Ectodermal cell (in vitro differentiated cells): Measurements from ENCODE around the gene AHRR.

ENCODE experiments used
- H3K27ac ChIP-seq: 2 replicates; pipeline ENCODE4 v1.7.0; 2013; ENCODE audit warnings: mild to moderate bottlenecking, low read depth, low read length; ENCODE audit not compliant: insufficient read depth, poor library complexity, severe bottlenecking
- H3K27me3 ChIP-seq: 2 replicates; pipeline ENCODE4 v1.7.0; 2013; ENCODE audit warnings: mild to moderate bottlenecking, low read length; ENCODE audit not compliant: insufficient read depth, control insufficient read depth, poor library complexity, severe bottlenecking
- H3K36me3 ChIP-seq: one replicate; pipeline ENCODE4 v1.7.0; 2013; ENCODE audit warnings: low read length; ENCODE audit not compliant: control insufficient read depth, insufficient read depth
- H3K4me1 ChIP-seq: one replicate; pipeline ENCODE4 v1.7.0; 2013; ENCODE audit warnings: low read length; ENCODE audit not compliant: control insufficient read depth, insufficient read depth
- H3K4me3 ChIP-seq: 2 replicates; pipeline ENCODE4 v1.7.0; 2013; ENCODE audit warnings: low read depth, low read length, control low read depth; ENCODE audit not compliant: insufficient read depth
- H3K9me3 ChIP-seq: 2 replicates; pipeline ENCODE4 v1.7.0; 2013; ENCODE audit warnings: mild to moderate bottlenecking, low read length, moderate library complexity; ENCODE audit not compliant: control insufficient read depth
- WGBS, 2 experiments: methylation state at CpG; one replicate each; pipeline ENCODE4 v1.1.7; 2013; ENCODE audit warnings: missing lambda C conversion rate in 2 of 2; 5-methylcytosine and 5-hydroxymethylcytosine counted together

The AHRR gene

GRCh38 chr5:426392-426976, 105.0 kb downstream of the AHRR start:
- Histone ChIP-seq H3K9me3 (no peaks in the 10 kb centered on the region), H3K27ac (no peak overlapping the region), H3K4me3 (no peak overlapping the region), H3K27me3 (no peaks in the 10 kb centered on the region), H3K36me3 (no peaks in the 10 kb centered on the region), H3K4me1 (no peaks in the 10 kb centered on the region)
- WGBS, 2 experiments: 91 to 93% methylated on average over 3 of the region's 3 CpGs

GRCh38 chr5:427415-428087, 106.0 kb downstream of the AHRR start:
- no peaks in the 10 kb centered on the region for H3K9me3 ChIP-seq
- H3K27me3 ChIP-seq: no peaks in the 10 kb centered on the region
- H3K36me3 ChIP-seq: no peaks in the 10 kb centered on the region
- H3K4me3 ChIP-seq: no peak overlapping the region
- H3K4me1 ChIP-seq: no peaks in the 10 kb centered on the region
- WGBS, 2 experiments: 95% methylated on average over 39 of the region's 39 CpGs
- H3K27ac ChIP-seq: no peak overlapping the region

GRCh38 chr5:428219-428618, 106.7 kb downstream of the AHRR start:
- Histone ChIP-seq H3K4me3 (no peak overlapping the region), H3K4me1 (no peaks in the 10 kb centered on the region), H3K27me3 (no peaks in the 10 kb centered on the region), H3K9me3 (no peaks in the 10 kb centered on the region), H3K27ac (no peak overlapping the region), H3K36me3 (no peaks in the 10 kb centered on the region)
- 95 to 97% methylated on average over 10 to 11 of the region's 11 CpGs for WGBS, 2 experiments

GRCh38 chr5:428754-429452, 107.4 kb downstream of the AHRR start:
- H3K4me3 ChIP-seq: no peak overlapping the region
- 91 to 92% methylated on average over 22 of the region's 22 CpGs for WGBS, 2 experiments
- no peaks in the 10 kb centered on the region for H3K9me3 ChIP-seq
- H3K27ac ChIP-seq: no peak overlapping the region
- no peaks in the 10 kb centered on the region for H3K36me3 ChIP-seq
- H3K27me3 ChIP-seq: no peaks in the 10 kb centered on the region
- H3K4me1 ChIP-seq: no peaks in the 10 kb centered on the region

GRCh38 chr5:429453-430188, 108.1 kb downstream of the AHRR start:
- no peaks in the 10 kb centered on the region for H3K4me1 ChIP-seq
- no peak overlapping the region for H3K27ac ChIP-seq
- WGBS, 2 experiments: 94% methylated on average over 35 of the region's 35 CpGs
- no peak overlapping the region for H3K4me3 ChIP-seq
- H3K36me3 ChIP-seq: no peaks in the 10 kb centered on the region
- no peaks in the 10 kb centered on the region for H3K27me3 ChIP-seq
- no peaks in the 10 kb centered on the region for H3K9me3 ChIP-seq

GRCh38 chr5:430214-430925, 108.9 kb downstream of the AHRR start:
- H3K36me3 ChIP-seq: no peaks in the 10 kb centered on the region
- H3K27ac ChIP-seq: no peak overlapping the region
- H3K4me1 ChIP-seq: no peaks in the 10 kb centered on the region
- no peaks in the 10 kb centered on the region for H3K27me3 ChIP-seq
- 92% methylated on average over 25 of the region's 25 CpGs for WGBS, 2 experiments
- H3K4me3 ChIP-seq: no peak overlapping the region
- no peaks in the 10 kb centered on the region for H3K9me3 ChIP-seq

- H3K27me3 ChIP-seq: no peaks in the 10 kb centered on the region
- H3K4me3 ChIP-seq: no peak overlapping the region
- no peak overlapping the region for H3K27ac ChIP-seq
- H3K9me3 ChIP-seq: no peaks in the 10 kb centered on the region
- H3K36me3 ChIP-seq: no peaks in the 10 kb centered on the region
- 53 to 63% methylated on average over 18 of the region's 18 CpGs for WGBS, 2 experiments
- no peaks in the 10 kb centered on the region for H3K4me1 ChIP-seq
Observed at GRCh38 chr5:431001-431710, 109.6 kb downstream of the AHRR start.

- 94 to 95% methylated on average over 4 of the region's 4 CpGs for WGBS, 2 experiments
- H3K9me3 ChIP-seq: no peaks in the 10 kb centered on the region
- H3K36me3 ChIP-seq: no peaks in the 10 kb centered on the region
- H3K27me3 ChIP-seq: no peaks in the 10 kb centered on the region
- H3K4me1 ChIP-seq: no peaks in the 10 kb centered on the region
- no peak overlapping the region for H3K27ac ChIP-seq
- no peak overlapping the region for H3K4me3 ChIP-seq
Observed at GRCh38 chr5:431711-432050, 110.2 kb downstream of the AHRR start.

- Histone ChIP-seq H3K36me3 (no peaks in the 10 kb centered on the region), H3K27me3 (no peaks in the 10 kb centered on the region), H3K4me3 (no peak overlapping the region), H3K9me3 (no peaks in the 10 kb centered on the region), H3K4me1 (no peaks in the 10 kb centered on the region), H3K27ac (no peak overlapping the region)
- 89% methylated on average over 18 of the region's 18 CpGs for WGBS, 2 experiments
Observed at GRCh38 chr5:432201-432927, 110.8 kb downstream of the AHRR start.
